Measurements from ENCODE around the gene PDE4D.

DNA sequence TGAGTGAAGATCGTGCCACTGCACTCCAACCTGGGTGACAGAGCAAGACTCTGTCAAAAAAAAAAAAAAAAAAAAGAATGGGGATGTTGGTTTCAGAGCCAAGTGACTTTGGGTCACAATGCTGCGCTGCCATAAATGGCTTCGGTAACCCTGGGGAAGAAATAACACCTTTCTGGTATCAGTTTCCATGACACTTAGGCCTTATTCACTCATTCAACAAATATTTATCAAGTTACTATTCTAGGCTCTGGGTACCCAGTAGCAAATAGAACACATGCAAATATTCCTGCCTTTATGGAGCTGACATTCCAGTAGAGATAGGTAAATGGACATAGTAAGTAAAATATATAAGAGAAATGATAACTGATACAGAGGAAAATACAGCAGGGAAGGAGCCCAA lies 454.2 kb downstream of the PDE4D start:
- TF ChIP-seq, protein P1, sequence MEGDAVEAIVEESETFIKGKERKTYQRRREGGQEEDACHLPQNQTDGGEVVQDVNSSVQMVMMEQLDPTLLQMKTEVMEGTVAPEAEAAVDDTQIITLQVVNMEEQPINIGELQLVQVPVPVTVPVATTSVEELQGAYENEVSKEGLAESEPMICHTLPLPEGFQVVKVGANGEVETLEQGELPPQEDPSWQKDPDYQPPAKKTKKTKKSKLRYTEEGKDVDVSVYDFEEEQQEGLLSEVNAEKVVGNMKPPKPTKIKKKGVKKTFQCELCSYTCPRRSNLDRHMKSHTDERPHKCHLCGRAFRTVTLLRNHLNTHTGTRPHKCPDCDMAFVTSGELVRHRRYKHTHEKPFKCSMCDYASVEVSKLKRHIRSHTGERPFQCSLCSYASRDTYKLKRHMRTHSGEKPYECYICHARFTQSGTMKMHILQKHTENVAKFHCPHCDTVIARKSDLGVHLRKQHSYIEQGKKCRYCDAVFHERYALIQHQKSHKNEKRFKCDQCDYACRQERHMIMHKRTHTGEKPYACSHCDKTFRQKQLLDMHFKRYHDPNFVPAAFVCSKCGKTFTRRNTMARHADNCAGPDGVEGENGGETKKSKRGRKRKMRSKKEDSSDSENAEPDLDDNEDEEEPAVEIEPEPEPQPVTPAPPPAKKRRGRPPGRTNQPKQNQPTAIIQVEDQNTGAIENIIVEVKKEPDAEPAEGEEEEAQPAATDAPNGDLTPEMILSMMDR (IDR thresholded peaks at IDR 0.05): no peak
- TF ChIP-seq, protein P2, sequence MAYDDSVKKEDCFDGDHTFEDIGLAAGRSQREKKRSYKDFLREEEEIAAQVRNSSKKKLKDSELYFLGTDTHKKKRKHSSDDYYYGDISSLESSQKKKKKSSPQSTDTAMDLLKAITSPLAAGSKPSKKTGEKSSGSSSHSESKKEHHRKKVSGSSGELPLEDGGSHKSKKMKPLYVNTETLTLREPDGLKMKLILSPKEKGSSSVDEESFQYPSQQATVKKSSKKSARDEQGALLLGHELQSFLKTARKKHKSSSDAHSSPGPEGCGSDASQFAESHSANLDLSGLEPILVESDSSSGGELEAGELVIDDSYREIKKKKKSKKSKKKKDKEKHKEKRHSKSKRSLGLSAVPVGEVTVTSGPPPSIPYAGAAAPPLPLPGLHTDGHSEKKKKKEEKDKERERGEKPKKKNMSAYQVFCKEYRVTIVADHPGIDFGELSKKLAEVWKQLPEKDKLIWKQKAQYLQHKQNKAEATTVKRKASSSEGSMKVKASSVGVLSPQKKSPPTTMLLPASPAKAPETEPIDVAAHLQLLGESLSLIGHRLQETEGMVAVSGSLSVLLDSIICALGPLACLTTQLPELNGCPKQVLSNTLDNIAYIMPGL (CRISPR knock-in tag; IDR thresholded peaks at IDR 0.05): no peak
- TF ChIP-seq, protein P3, sequence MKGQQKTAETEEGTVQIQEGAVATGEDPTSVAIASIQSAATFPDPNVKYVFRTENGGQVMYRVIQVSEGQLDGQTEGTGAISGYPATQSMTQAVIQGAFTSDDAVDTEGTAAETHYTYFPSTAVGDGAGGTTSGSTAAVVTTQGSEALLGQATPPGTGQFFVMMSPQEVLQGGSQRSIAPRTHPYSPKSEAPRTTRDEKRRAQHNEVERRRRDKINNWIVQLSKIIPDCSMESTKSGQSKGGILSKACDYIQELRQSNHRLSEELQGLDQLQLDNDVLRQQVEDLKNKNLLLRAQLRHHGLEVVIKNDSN (CRISPR knock-in tag; IDR thresholded peaks at IDR 0.05): no peak
- TF ChIP-seq NFYB (CRISPR knock-in tag; conservative IDR thresholded peaks at IDR 0.05; ENCODE audit: low read depth): no peak
- TF ChIP-seq, protein P4, sequence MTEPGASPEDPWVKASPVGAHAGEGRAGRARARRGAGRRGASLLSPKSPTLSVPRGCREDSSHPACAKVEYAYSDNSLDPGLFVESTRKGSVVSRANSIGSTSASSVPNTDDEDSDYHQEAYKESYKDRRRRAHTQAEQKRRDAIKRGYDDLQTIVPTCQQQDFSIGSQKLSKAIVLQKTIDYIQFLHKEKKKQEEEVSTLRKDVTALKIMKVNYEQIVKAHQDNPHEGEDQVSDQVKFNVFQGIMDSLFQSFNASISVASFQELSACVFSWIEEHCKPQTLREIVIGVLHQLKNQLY (CRISPR knock-in tag; IDR thresholded peaks at IDR 0.05): no peak
- no peak for TF ChIP-seq CREB1 (CRISPR knock-in tag; IDR thresholded peaks at IDR 0.05)
- TF ChIP-seq SMAD4 (CRISPR knock-in tag; IDR thresholded peaks at IDR 0.05): no peak
